Thyroid gland (tissue), 4 donors: ENCODE measurements around the gene PTPRE. TPM values are rescaled to one million over a fixed set of nuclear protein-coding genes. Genes with fewer than 3 reads are reported as not detected.
A peak's percentile ranks its signal among the peaks of the same experiment; 100 is the strongest.

Experiments used
- DNase-seq, 2 donors: peaks; one replicate each; pipeline ENCODE4 v3.0.0-alpha.2; 2019
- H3K27ac ChIP-seq, 3 donors: fragments of 200-600 bp; sonication (generic); 1 replicate in 2 of 3; 2 replicates in 1 of 3; pipeline ENCODE4 v1.5.1; 2016 to 2019; ENCODE audit warnings: mild to moderate bottlenecking in 1 of 3, moderate library complexity in 1 of 3
- H3K27me3 ChIP-seq: fragments of 200-600 bp; sonication (generic); one replicate; pipeline ENCODE4 v1.5.1; 2019
- H3K36me3 ChIP-seq, 2 donors: fragments of 200-600 bp; sonication (generic); one replicate each; pipeline ENCODE4 v1.5.1; 2016 to 2019
- H3K4me1 ChIP-seq, 2 donors: fragments of 200-600 bp; sonication (generic); one replicate each; pipeline ENCODE4 v1.5.1; 2017 to 2019
- H3K4me3 ChIP-seq, 3 donors: fragments of 200-600 bp; sonication (generic); replicated peaks in 1 of 3; 1 replicate in 2 of 3; 2 replicates in 1 of 3; pipeline ENCODE4 v1.5.1; 2016; ENCODE audit warnings: mild to moderate bottlenecking in 1 of 3
- H3K9me3 ChIP-seq: fragments of 200-600 bp; sonication (generic); one replicate; pipeline ENCODE4 v1.5.1; 2017
- POLR2A ChIP-seq, 2 donors: fragments of 450-650 bp; IDR thresholded peaks; one replicate each; pipeline ENCODE4 v1.6.1; 2017; ENCODE audit warnings: antibody characterized with exemption in 2 of 2, mild to moderate bottlenecking in 2 of 2, moderate library complexity in 1 of 2
- WGBS, 2 donors: methylation state at CpG; one replicate each; pipeline ENCODE4 v1.1.5; 2017; 5-methylcytosine and 5-hydroxymethylcytosine counted together
- intact Hi-C: fragments of 100-400 bp; cut with DNase I; formaldehyde crosslinking; loops from one replicate; pipeline ENCODE4 v1.15.1; 2023
- total RNA-seq, 4 donors: library from RNA; depleted of rRNA; stranded (reverse); fragments of >200 nt; gene quantifications; one replicate each; pipeline ENCODE4 v1.2.3, GENCODE V29; 2016
- TF ChIP-seq, protein P1 (sequence below), 6 experiments: fragments of 200-600 bp in 3 of 6; fragments of 450-650 bp in 3 of 6; sonication (generic) in 3 of 6; IDR thresholded peaks; one replicate each; pipeline ENCODE4 v1.5.1; 2016 to 2019; ENCODE audit warnings: antibody characterized with exemption in 6 of 6, mild to moderate bottlenecking in 2 of 6, inconsistent platforms in 1 of 6, moderate library complexity in 1 of 6

PTPRE gene
- total RNA-seq, 4 donors from 2014 or later, result 16.8 to 25.0 (median 19.4) TPM

DNA sequence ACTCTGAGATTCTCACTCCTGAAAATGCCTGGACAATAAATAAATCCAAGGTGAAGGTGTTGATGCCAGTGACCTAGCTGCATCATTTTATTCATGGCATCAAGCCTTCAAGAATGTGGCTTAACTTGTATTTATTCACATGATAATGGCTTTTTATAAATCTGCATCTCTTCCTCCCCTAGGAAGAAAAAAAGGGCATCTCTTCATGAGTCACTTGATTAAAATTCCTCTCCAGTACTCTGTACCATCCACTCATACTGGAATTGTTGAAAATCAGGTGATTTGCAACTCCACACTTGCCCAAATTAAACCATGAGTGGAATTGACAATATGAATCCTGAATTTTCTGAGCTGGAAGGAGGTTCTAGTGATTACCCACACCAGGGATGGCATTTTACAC, 30.2 kb downstream of the PTPRE start:
- TF ChIP-seq, protein P1, sequence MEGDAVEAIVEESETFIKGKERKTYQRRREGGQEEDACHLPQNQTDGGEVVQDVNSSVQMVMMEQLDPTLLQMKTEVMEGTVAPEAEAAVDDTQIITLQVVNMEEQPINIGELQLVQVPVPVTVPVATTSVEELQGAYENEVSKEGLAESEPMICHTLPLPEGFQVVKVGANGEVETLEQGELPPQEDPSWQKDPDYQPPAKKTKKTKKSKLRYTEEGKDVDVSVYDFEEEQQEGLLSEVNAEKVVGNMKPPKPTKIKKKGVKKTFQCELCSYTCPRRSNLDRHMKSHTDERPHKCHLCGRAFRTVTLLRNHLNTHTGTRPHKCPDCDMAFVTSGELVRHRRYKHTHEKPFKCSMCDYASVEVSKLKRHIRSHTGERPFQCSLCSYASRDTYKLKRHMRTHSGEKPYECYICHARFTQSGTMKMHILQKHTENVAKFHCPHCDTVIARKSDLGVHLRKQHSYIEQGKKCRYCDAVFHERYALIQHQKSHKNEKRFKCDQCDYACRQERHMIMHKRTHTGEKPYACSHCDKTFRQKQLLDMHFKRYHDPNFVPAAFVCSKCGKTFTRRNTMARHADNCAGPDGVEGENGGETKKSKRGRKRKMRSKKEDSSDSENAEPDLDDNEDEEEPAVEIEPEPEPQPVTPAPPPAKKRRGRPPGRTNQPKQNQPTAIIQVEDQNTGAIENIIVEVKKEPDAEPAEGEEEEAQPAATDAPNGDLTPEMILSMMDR (IDR thresholded peaks at IDR 0.05), result no peak
- TF ChIP-seq POLR2A (IDR thresholded peaks at IDR 0.05), result no peak
- intact Hi-C loops, result no loop called here
- no peaks in the 10 kb centered on the region for H3K36me3 ChIP-seq
- no peak overlapping the region for H3K27ac ChIP-seq
- no peak for DNase-seq
- H3K4me3 ChIP-seq, result no peak overlapping the region
- no peaks in the 10 kb centered on the region for H3K4me1 ChIP-seq
- no peaks in the 10 kb centered on the region for H3K9me3 ChIP-seq
- H3K27me3 ChIP-seq, result no peaks in the 10 kb centered on the region

DNA sequence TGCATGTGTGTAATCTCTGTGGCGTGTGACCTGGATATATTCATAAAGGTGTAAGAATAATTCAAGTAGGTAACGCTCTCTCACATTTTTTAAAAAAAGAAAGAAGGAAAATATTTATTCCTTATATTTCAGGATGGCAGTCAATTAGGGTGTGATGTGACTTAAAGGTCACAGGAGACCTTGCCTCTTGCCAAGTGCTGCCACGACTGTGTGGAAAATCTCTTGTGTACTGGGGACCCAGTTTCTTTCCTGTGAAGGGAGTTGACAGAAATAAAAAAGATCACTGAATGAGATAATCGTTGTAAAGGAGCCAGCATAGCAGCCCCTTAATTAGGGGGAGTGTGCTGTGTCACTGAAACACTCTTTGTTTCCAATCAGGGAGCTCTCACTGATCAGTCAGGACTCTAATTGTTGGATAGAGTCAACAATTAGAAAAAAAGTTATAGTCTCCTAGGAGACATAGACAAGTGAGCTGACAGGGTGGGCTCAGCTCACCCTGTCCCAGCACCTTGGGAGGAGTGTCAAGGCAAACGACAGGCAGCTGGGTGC, 31.1 kb downstream of the PTPRE start:
- TF ChIP-seq POLR2A (IDR thresholded peaks at IDR 0.05), result no peak
- TF ChIP-seq, protein P1 (IDR thresholded peaks at IDR 0.05), result no peak
- H3K9me3 ChIP-seq, result no peaks in the 10 kb centered on the region
- no peaks in the 10 kb centered on the region for H3K4me1 ChIP-seq
- no peak overlapping the region for H3K27ac ChIP-seq
- 57 to 61% methylated on average over 5 of the region's 5 CpGs for WGBS, 2 donors
- H3K36me3 ChIP-seq, result no peaks in the 10 kb centered on the region
- DNase-seq, result no peak
- intact Hi-C loops, result no loop called here
- H3K27me3 ChIP-seq, result no peaks in the 10 kb centered on the region
- no peak overlapping the region for H3K4me3 ChIP-seq

DNA sequence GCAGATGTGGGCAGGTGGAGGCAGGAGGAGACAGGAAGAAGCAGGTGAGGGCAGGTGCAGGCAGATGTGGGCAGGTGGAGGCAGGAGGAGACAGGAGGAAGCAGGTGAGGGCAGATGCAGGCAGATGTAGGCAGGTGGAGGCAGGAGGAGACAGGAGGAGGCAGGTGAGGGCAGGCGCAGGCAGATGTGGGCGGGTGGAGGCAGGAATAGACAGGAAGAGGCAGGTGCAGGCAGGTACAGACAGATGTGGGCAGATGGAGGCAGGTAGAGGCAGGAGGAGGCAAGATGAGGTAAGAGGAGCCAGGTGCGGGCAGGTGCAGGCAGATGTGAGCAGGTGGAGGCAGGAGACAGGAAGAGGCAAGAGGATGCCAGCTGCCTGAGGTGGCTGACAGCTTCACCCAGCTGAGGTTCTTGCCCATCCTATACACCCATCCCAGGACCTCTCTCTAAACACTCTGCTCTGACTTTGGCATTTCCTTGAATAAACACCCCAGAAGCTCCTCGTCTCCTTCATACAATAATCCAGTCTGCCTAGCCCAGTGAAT, 33.0 kb downstream of the PTPRE start:
- TF ChIP-seq, protein P1 (IDR thresholded peaks at IDR 0.05), result no peak
- TF ChIP-seq POLR2A (IDR thresholded peaks at IDR 0.05), result no peak
- DNase-seq, result no peak
- Histone ChIP-seq H3K4me1 (no peaks in the 10 kb centered on the region), H3K9me3 (no peaks in the 10 kb centered on the region), H3K27ac (no peak overlapping the region), H3K36me3 (no peaks in the 10 kb centered on the region), H3K27me3 (no peaks in the 10 kb centered on the region), H3K4me3 (no peak overlapping the region)
- intact Hi-C loops, result no loop called here
- 73 to 78% methylated on average over 4 of the region's 4 CpGs for WGBS, 2 donors

DNA sequence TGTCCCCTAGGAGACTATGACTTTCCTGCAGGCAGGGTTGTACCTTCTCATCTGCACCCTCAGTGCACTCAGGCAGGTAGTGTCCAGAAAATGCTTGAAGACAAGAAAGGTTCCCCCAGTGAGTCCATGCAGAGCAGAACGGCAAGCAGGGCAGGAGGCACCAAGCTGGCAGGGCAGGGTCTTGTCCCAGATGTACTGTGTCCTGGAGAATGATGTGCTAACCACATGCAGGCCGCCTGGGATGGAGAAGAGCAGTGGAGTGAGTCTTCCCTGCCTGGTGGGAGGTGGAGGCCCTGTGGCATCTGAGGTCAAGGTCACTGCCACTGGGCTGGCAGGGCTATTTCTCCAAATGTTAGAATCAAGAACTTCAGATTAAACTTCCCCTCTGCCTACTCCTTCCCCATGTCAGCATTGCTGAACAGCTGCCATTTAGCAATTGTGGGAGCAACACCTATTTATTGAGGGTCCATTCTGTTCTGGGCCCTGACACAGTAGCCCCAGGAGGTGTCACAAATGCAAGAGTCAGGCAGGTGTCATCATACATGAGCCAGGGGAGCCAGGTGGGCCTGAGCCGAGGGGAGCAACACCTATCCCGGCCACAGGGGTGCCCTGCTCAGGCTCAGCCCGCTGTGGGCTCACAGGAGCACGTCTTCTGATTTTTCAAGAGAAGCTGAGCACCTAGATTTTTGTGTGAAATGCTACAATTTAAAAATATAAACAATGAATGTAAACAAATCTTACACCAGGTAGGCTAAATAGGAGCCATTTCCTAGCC, 34.1 kb downstream of the PTPRE start:
- Histone ChIP-seq H3K4me3 (no peak overlapping the region), H3K4me1 (no peaks in the 10 kb centered on the region), H3K27me3 (no peaks in the 10 kb centered on the region), H3K36me3 (no peaks in the 10 kb centered on the region), H3K27ac (no peak overlapping the region), H3K9me3 (no peaks in the 10 kb centered on the region)
- WGBS, 2 donors, result 77 to 91% methylated on average over 6 of the region's 6 CpGs
- intact Hi-C loops, result no loop called here
- no peak for TF ChIP-seq POLR2A (IDR thresholded peaks at IDR 0.05)
- TF ChIP-seq, protein P1 (IDR thresholded peaks at IDR 0.05), result no peak
- no peak for DNase-seq

DNA sequence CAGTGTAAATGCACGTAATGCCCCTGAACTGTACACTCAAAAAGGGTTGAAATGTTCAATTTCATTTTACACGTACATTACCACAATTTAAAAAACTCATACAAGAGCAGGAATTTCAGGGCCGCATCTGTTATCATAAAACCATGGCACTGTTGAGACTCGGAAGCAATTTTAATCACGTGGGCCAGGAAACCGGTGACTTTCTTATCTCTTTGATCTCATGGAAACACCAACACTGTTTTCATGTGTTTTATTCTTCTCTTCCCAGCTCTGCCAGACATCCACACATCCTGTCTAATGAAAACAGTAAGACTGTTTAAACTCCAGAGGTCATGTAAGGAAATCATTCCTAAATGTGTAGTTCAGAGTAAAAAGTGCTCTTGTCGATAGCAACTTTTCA, 35.9 kb downstream of the PTPRE start:
- Histone ChIP-seq H3K27ac (peak overlapping the region in 1 of 3 donors; percentile 23), H3K4me1 (no peaks in the 10 kb centered on the region), H3K36me3 (no peaks in the 10 kb centered on the region), H3K4me3 (no peak overlapping the region), H3K27me3 (no peaks in the 10 kb centered on the region), H3K9me3 (no peaks in the 10 kb centered on the region)
- 49% methylated on average over 7 of the region's 7 CpGs for WGBS, 2 donors
- intact Hi-C loops, result no loop called here
- DNase-seq, result no peak
- TF ChIP-seq, protein P1 (IDR thresholded peaks at IDR 0.05), result no peak
- TF ChIP-seq POLR2A (IDR thresholded peaks at IDR 0.05), result no peak
